Measurements from ENCODE around the gene RASL10B.

Gene RASL10B

DNA sequence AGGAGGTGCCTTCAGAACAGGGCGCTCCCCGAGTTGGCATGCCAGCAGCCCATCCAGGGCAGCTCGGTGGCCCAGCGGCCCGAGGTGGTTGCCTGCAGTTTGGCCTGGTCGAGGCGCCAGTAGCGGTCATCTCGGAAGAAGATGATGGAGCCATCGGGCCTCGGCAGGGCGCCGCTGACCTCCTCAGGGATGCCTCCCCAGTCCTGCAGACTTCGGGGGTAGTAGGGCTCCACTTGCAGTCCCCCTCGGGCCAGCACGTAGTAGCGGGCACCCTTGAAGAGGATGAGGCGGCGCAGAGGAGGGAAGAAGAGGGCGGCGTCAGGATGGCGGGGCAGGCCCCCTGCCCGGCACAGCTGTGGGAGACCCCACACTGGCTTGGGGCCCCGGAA is 35.0 kb downstream of the RASL10B start:
- DNase-seq: no peak

DNA sequence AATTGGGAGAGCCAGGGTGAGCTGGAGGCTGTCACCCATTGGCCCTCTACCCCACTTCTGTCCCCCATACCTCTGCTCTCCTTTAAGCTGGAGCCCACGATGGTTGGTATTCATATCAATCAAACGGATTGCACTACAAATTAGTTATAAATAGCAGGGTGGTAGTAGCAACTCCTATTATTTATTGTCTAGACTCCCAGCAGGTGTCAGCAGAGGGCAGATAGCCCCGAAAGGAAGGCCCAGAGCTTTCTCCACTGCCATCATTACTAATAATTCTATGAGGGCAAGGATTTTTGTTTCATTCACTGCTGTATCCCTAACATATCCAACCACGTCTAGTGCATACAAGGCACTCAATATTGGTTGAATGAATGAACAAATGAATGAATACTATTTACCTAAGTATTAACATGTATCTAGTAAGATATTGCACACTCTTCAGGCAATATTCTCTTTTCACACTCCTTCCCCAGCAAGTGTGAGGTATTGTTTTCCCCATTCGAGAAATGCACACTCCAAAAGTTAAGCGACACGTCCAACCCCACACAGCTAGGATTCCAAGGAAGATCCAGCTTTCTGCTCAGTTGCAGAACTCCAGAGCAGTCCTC is 35.6 kb downstream of the RASL10B start:
- DNase-seq: no peak

DNA sequence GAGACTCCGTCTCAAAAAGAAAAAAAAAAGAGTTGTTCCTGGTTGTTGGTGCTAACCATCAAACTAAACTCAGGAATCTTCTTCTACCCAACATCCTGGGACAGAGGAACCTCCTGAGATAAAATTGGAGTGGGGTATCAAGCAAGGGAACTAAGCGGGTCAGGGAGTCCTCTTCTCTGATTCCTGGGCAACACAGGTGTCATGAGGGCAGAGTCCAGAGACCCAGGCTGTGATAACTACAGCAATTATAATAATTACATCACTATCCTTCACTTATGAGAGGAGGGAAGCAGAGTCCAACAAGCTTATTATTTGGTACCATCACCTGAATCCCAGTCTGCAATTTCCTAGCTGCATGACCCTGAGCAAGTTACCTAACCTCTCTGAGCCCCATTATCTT is 37.4 kb downstream of the RASL10B start:
- DNase-seq: no peak

DNA sequence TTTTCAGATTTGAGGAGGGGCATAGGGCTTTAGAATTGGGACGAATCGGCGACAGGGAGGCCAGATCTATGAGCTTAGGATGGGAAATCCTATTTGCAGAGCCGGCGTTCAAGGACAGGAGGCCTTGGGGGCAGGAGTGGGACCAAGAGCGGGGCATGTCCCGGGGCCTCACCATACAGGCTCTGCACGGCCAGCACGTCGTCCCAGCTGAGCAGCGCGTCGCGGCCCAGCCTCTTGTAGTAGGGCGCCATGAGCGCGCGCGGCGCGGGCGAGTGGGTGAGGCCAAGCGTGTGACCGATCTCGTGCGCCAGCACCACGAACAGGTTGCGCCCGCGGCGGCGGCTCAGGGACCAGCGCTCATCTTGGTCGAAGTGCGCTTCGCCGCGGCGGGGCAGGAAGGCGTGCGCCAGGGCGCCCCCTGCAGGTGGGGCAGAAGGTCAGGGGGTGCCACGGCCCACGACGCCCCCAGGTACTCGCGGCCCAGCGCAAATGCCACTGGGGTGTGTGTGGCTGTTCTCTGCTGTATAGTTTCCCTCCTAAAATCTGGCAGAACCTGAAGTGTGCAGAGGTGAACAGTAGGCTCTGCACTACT is 38.6 kb downstream of the RASL10B start:
- no peak for DNase-seq

DNA sequence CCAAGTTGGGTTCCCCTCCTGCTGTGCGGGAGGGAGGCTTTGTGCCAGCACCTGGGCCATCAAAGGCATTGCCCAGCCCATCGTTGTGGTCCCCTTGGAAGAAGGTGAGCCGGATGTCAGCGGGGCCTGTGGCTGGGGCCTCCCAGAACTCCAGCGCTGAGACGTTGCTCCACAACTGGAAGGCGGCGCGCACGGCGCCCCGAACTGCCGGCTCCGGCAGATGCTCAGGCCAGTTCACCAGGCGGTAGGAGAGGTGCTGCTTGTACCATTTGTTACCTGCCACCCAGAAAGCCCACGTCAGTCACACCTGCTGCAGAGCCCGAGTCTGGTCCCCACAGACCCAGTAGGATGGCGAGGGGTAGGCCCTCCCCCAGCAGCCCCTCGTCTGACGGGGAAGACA is 41.7 kb downstream of the RASL10B start:
- DNase-seq: no peak

DNA sequence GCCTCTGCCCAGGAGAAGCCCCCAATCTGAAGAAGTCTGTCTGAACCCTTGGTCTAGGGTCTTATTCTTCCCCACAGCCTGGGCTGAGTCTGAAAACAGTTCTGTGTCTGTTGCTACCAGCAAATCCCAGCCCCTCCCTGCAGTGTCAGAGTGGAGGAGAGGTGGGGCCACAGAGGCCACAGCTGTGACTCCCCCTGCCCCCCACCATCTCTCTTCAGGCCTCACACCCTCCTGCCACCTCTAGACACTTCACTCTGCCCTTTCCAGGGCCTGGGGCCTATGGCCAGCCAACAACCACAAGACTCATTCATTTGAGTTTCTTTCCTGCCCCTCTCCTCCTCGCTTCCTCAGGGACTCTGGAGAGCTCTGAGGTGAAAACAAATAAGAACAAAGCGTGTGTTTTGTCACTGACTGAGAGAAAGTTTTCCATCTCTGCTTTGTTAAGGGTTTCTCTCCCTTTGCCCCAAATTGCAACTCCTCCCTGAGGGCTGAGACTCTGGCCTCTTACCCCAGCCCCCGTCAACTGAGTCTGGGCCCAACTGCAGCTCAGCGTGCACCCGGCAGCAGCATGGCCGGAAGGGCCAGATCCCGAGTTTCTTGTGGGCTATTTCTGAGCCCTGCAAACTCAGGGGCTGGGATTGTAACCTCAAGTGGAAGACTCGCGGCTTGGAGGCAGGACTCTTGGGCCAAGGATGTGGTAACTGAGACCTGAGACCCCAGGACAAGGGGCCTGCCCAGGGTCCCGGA is 42.4 kb downstream of the RASL10B start:
- no peak for DNase-seq

DNA sequence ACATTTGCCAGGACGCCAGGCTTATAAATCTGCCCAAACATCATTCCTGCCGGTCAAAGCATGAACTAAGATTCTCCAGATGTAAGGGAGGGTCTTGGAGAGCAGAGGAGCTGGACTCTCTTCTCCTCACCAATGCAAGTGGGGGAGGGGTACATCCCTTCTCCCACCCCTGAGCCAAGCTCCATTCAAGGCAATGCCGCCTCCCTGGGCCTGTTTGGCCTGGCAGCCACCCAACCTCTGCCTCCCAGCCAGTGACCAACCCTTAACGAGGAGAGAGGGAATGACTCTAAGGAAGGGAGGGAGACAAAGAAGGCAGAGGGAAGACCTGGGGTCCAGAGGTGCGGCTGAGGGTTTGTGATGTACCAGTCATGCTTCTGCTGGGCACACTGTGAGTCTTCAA is 43.1 kb downstream of the RASL10B start:
- no peak for DNase-seq

DNA sequence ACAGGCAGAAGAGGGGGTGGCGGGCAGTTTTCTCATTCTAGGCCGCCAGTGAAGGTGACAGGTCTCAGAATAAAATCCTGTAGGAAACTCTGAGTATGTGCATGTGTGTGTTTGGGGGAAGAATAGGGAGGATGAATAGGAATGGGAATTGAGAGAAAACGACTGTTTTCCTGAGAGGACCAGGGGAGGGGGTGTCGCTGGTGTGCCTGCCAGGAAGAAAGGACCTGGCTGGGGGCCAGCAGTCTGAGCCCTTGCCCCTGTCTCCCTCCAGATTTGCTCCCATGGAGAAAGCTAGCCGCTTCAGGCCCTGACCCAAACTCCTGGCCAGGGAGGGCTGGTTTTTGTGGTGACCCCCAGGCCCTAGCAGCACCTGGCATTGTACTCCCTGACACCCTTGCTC is 43.6 kb downstream of the RASL10B start:
- no peak for DNase-seq

DNA sequence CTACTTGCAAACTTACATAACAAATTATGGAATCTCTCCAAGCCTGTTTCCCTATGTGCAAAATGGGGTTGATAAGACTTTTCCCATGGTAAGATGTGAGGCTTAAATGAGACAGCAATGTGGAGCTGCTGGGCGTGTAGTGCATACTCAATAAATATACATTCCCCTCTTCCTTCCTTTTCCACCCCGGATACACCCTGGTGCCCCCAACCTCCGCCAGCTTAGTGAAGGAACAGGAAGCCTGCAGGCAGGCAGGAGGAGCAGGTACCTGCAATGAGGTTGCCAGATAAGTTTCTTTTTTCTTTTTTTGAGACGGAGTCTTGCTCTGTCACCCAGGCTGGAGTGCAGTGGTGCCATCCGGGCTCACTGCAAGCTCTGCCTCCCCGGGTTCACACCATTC is 44.1 kb downstream of the RASL10B start:
- no peak for DNase-seq

DNA sequence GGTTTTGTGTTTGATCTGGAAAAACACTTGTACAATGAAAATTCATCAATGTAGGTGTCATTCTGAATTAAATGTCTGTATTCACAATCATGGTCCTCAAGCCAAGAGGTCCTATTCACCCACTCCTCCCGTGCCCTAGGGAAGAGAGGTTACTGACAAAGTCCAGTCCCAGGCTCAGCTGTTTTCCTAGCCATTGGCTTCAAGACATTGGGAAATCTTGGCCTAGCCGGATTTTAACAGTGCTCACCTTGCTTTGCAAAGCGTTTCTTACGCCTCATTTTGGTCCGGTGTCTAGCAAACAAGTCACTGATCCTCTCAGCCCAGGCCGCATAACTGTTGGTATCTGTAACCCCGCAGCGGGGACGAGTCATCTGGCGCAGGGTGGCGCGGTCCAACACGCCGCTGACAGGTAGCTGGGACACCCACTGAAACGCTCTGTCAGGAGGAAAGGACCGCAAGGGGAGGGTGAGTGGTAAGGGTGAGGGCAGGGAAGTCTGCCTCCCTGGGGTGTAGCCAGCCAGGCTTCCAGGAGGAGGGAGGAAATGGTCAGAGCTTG is 47.3 kb downstream of the RASL10B start:
- DNase-seq: no peak

DNA sequence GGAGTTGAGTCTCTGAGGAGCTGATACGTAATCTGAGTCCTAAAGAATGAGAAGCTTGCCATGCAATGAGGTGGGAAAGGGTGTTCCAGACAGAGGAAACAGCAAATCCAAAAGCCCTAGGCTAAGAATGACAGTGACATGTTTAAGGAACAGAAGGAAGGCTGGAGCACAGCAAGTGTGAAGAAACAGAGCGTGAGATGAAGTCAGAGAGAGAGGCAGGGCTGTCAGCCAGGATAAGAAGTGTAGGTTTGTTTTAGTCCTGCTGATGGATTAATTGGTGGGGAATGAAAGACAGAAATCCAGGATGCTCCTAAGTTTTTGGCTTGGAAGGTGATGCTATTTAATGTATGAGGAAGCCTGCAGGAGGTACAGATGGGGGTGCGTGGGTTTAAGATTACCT is 49.5 kb downstream of the RASL10B start:
- DNase-seq: no peak

DNA sequence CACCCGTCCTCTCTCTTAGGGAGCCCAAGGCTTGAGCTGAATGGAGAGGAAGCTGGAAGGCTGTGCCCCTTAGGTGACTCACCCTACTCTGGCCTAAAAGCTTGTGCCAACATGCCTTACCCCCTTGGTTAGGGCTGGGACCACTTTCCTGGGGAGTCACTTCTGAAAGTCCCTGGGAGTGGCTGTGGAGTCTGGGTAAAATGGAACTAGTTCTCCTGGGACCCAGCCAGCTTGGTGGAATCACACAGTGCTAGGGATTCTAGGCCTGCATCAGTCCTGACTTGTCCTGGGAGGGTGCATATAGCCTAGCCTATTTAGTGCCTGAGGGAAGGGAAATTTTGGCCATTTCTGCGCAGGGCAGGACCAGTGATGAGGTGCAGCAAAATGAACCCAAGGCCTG is 53.5 kb downstream of the RASL10B start:
- no peak for DNase-seq

DNA sequence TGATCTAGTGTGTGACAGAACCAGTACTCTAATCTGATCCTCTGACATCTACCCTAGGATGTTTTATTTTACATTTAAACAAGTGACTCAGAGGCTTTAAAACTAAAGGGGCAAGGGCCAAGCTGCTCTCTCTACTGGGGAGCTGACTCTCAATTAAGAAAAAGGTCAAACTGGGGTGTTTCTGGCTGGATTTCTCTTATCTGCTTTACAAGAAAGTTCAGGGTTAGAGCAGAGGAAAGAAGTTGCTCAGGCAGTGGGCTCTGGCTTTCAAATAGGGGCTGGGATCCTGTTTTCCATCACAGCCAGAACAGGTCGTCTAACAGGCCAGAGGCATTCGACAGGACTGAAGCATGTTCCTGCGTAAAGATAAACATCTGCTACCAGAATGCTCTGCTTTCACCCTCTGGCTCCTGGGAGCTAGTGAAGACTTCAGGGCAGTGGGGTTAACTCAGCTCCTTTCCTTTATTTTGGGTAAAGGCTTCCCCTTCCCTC is 55.5 kb downstream of the RASL10B start:
- DNase-seq: no peak

DNA sequence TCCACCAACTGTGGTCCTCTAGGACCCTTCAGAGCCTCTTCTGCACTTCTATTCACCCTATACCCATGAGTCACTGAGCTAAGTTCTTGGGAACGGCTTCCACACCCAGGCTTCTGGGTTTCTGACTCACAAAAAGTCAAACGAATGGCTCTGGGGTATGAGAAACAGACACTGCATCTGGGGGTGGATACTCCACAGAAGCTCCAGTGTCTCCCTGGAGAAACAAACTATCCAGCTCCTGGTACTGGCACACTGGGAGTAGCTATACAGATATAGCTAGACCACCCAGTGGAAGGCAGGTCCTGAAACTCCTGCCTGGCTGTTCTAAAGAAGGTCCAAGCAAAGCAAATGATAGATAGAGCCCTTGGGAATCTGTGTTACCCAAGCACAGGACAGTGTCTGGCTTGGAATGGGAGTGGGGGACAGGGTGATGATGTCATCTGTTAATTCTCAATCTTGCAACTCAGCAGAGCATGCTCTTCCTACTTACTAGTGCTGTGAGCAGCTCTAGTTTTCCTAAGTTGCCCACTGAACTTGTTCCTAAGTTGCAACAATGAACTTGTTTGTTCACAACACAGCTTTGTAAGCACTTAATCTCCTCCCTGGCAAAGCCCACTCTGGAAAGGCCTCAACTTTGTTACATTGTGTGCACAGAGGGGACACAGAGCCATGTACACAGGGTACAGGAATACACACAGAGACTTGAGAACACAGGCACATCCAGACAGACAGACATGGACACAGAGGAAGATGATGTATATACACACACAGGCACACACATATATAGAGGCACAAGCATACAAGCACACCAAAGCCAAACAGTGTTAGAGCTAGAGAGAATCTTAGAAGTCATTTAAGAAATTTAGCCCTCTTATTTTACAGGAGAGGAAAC is 57.3 kb downstream of the RASL10B start:
- no peak for DNase-seq

DNA sequence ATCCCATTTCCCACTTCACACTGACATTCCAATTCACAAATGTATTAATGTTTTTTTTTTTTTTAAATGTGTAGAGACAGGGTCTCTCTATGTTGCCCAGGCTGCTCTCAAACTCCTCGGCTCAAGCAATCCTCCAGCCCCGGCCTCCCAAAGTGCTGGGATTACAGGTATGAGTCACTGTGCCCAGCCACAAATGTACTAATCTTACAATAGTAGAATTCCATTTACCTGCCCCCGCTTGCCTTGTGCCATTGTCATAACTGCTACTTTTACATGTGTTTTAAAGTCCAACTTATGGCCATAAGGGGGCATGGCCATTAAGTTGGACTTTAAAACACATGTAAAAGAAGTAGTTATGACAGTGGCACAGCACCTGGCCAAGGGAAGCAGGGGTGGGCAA is 59.4 kb downstream of the RASL10B start:
- no peak for DNase-seq

DNA sequence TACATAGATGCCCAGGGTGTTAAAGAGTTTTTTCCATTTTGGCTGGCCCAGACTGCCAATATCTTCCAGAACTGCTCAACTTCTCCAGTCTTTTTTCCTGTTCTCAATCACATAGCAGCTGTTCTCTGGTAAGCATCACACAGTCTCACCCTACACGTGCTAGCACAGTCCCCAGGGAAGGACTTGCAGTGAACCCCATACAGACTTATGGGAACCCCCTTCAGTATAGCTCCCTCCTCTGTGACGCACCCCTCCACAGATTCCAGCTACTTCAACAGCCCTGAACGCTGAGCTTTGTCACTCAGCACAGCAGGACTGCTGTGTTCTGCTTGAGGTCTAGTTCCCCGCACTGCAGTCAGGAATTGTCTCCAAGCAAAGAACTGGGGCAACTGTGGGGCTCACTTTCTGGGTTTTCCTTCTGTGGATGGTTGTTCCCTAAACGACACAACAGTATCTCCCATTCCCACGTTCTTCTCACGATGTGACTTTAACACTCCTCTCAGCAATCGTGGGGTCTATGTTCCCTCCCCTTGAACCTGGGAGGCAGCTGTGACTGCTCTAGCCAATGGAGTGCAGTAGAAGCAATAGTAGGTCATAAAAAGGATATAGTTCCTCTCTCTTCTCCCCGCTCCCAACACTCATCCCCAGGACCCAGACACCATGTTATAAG is 60.4 kb downstream of the RASL10B start:
- no peak for DNase-seq

Measured in NCI-H1417 treated with DMSO at 0.1 percent for 48 hours (cell line).